PC-9 (cell line): ENCODE data around the gene TMTC4.

Source experiments
- CTCF ChIP-seq: fragments of 200-600 bp; sonication (generic); conservative IDR thresholded peaks from 2 replicates; pipeline ENCODE4 v1.6.1; 2017; ENCODE audit warnings: mixed run types, antibody characterized with exemption, mild to moderate bottlenecking, moderate library complexity
- EZH2 ChIP-seq: fragments of 200-600 bp; sonication (generic); IDR thresholded peaks from 2 replicates; pipeline ENCODE4 v1.8.0; 2017; ENCODE audit warnings: antibody characterized with exemption, low read depth

- TF ChIP-seq CTCF (no peak), EZH2 (no peak)
Observed at GRCh38 chr13:100645382-100645781, 29.2 kb downstream of the TMTC4 start.
